Measurements from ENCODE around the gene ADCY5.

Gene ADCY5

DNA sequence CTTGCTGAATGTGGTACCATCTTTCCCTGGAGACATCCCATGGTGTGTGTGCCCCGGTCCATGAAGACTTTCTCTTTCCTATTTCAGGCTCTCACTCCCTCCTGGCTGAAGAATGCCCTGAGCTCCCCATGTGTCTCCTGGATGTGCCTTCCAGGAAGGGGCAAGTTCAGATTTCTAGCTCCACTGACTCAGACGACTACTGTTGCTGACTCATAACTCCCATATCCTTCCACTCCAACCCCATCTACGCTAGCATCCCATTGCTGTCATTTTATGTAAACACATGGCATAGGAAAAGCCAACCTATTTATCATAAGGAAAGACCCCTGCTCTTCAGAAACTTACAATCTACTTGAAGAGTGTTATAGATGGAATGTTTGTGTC, 95.0 kb downstream of the ADCY5 start:
- TF ChIP-seq FOXP2 (optimal IDR thresholded peaks at IDR 0.05; ENCODE audit: borderline replicate concordance, extremely low read depth, extremely low read length, insufficient read depth) (no peak), SIN3A (IDR thresholded peaks at IDR 0.05; ENCODE audit: borderline replicate concordance, insufficient read depth, low read length) (no peak), POLR2AphosphoS5 (IDR thresholded peaks at IDR 0.05; ENCODE audit: low read depth, low read length) (no peak), TAF1 (IDR thresholded peaks at IDR 0.05; ENCODE audit: borderline replicate concordance, insufficient read depth, low read length) (no peak)
- TF ChIP-seq, protein P1, sequence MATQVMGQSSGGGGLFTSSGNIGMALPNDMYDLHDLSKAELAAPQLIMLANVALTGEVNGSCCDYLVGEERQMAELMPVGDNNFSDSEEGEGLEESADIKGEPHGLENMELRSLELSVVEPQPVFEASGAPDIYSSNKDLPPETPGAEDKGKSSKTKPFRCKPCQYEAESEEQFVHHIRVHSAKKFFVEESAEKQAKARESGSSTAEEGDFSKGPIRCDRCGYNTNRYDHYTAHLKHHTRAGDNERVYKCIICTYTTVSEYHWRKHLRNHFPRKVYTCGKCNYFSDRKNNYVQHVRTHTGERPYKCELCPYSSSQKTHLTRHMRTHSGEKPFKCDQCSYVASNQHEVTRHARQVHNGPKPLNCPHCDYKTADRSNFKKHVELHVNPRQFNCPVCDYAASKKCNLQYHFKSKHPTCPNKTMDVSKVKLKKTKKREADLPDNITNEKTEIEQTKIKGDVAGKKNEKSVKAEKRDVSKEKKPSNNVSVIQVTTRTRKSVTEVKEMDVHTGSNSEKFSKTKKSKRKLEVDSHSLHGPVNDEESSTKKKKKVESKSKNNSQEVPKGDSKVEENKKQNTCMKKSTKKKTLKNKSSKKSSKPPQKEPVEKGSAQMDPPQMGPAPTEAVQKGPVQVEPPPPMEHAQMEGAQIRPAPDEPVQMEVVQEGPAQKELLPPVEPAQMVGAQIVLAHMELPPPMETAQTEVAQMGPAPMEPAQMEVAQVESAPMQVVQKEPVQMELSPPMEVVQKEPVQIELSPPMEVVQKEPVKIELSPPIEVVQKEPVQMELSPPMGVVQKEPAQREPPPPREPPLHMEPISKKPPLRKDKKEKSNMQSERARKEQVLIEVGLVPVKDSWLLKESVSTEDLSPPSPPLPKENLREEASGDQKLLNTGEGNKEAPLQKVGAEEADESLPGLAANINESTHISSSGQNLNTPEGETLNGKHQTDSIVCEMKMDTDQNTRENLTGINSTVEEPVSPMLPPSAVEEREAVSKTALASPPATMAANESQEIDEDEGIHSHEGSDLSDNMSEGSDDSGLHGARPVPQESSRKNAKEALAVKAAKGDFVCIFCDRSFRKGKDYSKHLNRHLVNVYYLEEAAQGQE (IDR thresholded peaks at IDR 0.05; ENCODE audit: insufficient read depth in 1 of 2, low read depth in 2 of 2, low read length in 2 of 2): no peak

DNA sequence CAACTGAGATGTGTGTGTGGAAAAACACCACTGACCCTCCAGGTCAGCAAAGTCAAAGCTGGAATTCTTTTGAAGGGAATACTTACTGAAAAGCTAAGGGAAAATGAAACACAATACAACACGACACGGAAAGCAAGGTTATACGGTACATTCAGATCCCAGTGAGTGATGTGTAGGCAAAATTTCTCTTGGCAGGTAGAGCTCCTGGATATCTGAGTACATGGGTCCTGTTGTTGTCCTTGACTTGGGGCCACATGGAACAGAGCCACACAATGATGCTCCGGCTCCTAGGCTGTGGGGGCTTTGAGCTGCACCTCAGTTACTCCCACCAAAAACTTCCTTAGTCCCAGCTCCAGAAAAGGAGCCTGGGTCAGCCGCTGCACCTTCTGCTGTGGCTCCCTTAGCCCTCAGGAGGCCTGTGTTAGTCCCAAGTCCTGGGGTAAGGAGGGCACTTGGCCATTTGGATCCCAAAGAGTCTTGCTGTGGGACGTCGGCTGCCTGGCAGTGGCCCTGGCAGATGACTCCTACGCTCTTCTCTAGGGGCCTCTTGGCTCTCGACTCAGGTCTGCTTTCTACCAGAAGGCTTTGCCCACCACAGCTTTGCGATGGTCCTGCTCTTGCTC, 95.6 kb downstream of the ADCY5 start:
- TF ChIP-seq TAF1 (IDR thresholded peaks at IDR 0.05; ENCODE audit: borderline replicate concordance, insufficient read depth, low read length) (no peak), FOXP2 (optimal IDR thresholded peaks at IDR 0.05; ENCODE audit: borderline replicate concordance, extremely low read depth, extremely low read length, insufficient read depth) (no peak), SIN3A (IDR thresholded peaks at IDR 0.05; ENCODE audit: borderline replicate concordance, insufficient read depth, low read length) (no peak), POLR2AphosphoS5 (IDR thresholded peaks at IDR 0.05; ENCODE audit: low read depth, low read length) (no peak)
- TF ChIP-seq, protein P1 (IDR thresholded peaks at IDR 0.05; ENCODE audit: insufficient read depth in 1 of 2, low read depth in 2 of 2, low read length in 2 of 2): no peak

DNA sequence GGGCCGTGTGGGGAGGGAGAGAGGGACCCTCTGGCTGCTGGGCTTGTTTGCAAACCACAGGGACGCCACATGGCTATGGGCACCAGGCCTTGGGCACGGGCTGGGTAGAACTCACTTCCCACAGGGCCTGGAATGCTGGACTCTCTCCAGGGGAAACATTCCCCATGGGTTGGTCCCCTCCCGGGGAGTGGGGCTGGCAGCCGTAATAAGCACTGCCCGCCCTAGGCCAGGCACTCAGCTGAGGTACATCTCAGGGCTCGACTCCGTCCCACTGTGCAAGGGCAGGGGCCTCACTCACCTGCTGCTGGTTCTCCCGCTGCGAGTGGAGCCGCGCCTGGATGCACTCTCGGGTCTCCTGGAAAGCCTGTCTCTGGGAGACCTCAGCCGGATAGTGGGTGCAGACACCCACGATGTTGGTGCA, 96.7 kb downstream of the ADCY5 start:
- TF ChIP-seq, protein P1 (IDR thresholded peaks at IDR 0.05; ENCODE audit: insufficient read depth in 1 of 2, low read depth in 2 of 2, low read length in 2 of 2): no peak
- no peak for TF ChIP-seq FOXP2 (optimal IDR thresholded peaks at IDR 0.05; ENCODE audit: borderline replicate concordance, extremely low read depth, extremely low read length, insufficient read depth)
- TF ChIP-seq SIN3A (IDR thresholded peaks at IDR 0.05; ENCODE audit: borderline replicate concordance, insufficient read depth, low read length): no peak
- TF ChIP-seq POLR2AphosphoS5 (IDR thresholded peaks at IDR 0.05; ENCODE audit: low read depth, low read length): no peak

DNA sequence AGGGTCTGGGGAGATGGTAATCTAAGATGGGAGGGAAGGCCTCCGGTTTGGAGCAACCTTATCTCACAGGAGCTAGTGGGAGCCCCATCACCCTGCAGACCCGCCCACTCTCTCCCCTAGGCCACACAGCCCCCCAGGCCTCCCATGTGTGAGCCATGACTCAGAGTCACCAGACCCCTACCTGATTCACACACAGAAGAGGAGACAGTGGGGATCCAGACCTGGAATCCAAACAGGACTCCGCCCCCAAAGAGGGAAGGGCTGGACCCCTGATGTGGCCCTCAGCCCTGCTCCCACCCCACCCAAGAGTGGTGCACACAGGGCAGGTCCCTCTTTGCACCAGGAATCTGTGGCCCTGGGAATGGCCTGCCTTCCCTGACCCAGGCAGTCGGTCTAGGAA, 97.4 kb downstream of the ADCY5 start:
- TF ChIP-seq, protein P1 (IDR thresholded peaks at IDR 0.05; ENCODE audit: insufficient read depth in 1 of 2, low read depth in 2 of 2, low read length in 2 of 2): no peak
- TF ChIP-seq SIN3A (IDR thresholded peaks at IDR 0.05; ENCODE audit: borderline replicate concordance, insufficient read depth, low read length) (no peak), TAF1 (IDR thresholded peaks at IDR 0.05; ENCODE audit: borderline replicate concordance, insufficient read depth, low read length) (no peak), POLR2AphosphoS5 (IDR thresholded peaks at IDR 0.05; ENCODE audit: low read depth, low read length) (no peak), FOXP2 (optimal IDR thresholded peaks at IDR 0.05; ENCODE audit: borderline replicate concordance, extremely low read depth, extremely low read length, insufficient read depth) (no peak)

DNA sequence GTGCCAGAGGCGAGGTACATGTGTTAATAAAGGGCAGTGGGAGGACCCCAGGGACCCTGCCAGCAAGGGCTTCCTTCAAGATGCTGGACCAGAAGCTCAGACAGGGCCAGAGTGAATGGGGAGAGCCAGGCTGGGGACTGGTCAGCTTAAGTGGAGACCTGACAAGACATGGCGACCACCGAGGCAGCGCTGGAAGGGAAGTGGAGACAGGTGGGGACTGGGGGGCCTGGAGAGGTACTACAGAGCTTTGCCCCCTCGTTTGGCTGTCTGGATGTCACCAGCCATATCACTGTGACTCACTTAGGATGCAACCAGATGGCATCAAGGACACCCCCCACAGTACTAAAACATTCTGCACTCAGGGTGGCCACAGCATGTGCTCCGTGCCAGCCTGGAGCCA, 97.9 kb downstream of the ADCY5 start:
- TF ChIP-seq POLR2AphosphoS5 (IDR thresholded peaks at IDR 0.05; ENCODE audit: low read depth, low read length) (no peak), FOXP2 (optimal IDR thresholded peaks at IDR 0.05; ENCODE audit: borderline replicate concordance, extremely low read depth, extremely low read length, insufficient read depth) (no peak), SIN3A (IDR thresholded peaks at IDR 0.05; ENCODE audit: borderline replicate concordance, insufficient read depth, low read length) (no peak), TAF1 (IDR thresholded peaks at IDR 0.05; ENCODE audit: borderline replicate concordance, insufficient read depth, low read length) (no peak)
- TF ChIP-seq, protein P1 (IDR thresholded peaks at IDR 0.05; ENCODE audit: insufficient read depth in 1 of 2, low read depth in 2 of 2, low read length in 2 of 2): no peak

Data from PFSK-1 (cell line).